Activated CD4-positive, alpha-beta T cell treated with anti-CD3 and anti-CD28 coated beads for 24 hours (primary cell): ENCODE results near the gene C1orf167.

ENCODE experiments used
- DNase-seq, 2 donors: peaks; one replicate each; pipeline ENCODE4 v3.0.0-alpha.2; 2020; ENCODE audit warnings: low read depth in 2 of 2

The C1orf167 gene

GRCh38 chr1:11736746-11737639 lies 25.0 kb upstream of the C1orf167 start:
- peak in 1 of 2 donors; percentile 19 for DNase-seq

- no peak for DNase-seq
These were observed 23.9 kb upstream of the C1orf167 start for GRCh38 chr1:11738096-11738495.

GRCh38 chr1:11738783-11739182 lies 23.2 kb upstream of the C1orf167 start:
- DNase-seq, result no peak

GRCh38 chr1:11740258-11741192 lies 21.5 kb upstream of the C1orf167 start:
- peak in 1 of 2 donors; percentile 5 for DNase-seq

- no peak for DNase-seq
These were observed 20.5 kb upstream of the C1orf167 start for GRCh38 chr1:11741482-11741881.

GRCh38 chr1:11741919-11742558 lies 20.0 kb upstream of the C1orf167 start:
- DNase-seq, result no peak

GRCh38 chr1:11744287-11744686 lies 17.7 kb upstream of the C1orf167 start:
- DNase-seq, result no peak

GRCh38 chr1:11746092-11746491 lies 15.9 kb upstream of the C1orf167 start:
- no peak for DNase-seq

- no peak for DNase-seq
These were observed 15.1 kb upstream of the C1orf167 start for GRCh38 chr1:11746795-11747487.

- DNase-seq, result no peak
These were observed 13.4 kb upstream of the C1orf167 start for GRCh38 chr1:11748294-11749202.

GRCh38 chr1:11749203-11749689 lies 12.7 kb upstream of the C1orf167 start:
- peak in 1 of 2 donors; percentile 44 for DNase-seq

- no peak for DNase-seq
These were observed 12.0 kb upstream of the C1orf167 start for GRCh38 chr1:11749996-11750395.

- DNase-seq, result no peak
These were observed 10.9 kb upstream of the C1orf167 start for GRCh38 chr1:11751087-11751486.

- no peak for DNase-seq
These were observed 9.5 kb upstream of the C1orf167 start for GRCh38 chr1:11752359-11753088.

GRCh38 chr1:11753555-11754208 lies 8.3 kb upstream of the C1orf167 start:
- no peak for DNase-seq

GRCh38 chr1:11757047-11757446 lies 4.9 kb upstream of the C1orf167 start:
- DNase-seq, result no peak

GRCh38 chr1:11759791-11760190 lies 2.2 kb upstream of the C1orf167 start:
- DNase-seq, result no peak

GRCh38 chr1:11761285-11761684 lies 708 bp upstream of the C1orf167 start:
- DNase-seq, result no peak

GRCh38 chr1:11764115-11764514 lies 2.1 kb downstream of the C1orf167 start:
- DNase-seq, result no peak
